ENCODE results near the gene MVB12B.

DNA sequence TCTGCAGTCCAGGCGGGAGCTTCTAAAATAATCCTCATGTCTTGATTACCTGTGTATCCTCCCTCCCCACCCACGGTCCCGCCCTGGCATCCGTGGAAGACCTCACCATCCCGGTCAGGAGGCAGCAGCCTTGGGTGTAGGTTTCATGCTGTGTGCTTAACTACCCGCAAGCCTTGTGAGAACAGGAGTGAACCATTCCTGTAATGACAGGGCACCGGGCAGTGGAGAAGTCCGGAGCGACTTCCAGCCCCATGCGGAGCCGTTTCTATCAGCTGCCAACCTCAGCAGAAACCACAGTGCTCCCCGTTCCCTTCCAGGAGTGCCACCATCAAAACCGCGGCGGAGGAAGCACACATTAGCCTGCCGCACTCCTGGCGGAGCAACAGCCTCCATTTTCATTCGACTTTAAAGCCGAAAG is 163.6 kb downstream of the MVB12B start:
- TF ChIP-seq, protein P1, sequence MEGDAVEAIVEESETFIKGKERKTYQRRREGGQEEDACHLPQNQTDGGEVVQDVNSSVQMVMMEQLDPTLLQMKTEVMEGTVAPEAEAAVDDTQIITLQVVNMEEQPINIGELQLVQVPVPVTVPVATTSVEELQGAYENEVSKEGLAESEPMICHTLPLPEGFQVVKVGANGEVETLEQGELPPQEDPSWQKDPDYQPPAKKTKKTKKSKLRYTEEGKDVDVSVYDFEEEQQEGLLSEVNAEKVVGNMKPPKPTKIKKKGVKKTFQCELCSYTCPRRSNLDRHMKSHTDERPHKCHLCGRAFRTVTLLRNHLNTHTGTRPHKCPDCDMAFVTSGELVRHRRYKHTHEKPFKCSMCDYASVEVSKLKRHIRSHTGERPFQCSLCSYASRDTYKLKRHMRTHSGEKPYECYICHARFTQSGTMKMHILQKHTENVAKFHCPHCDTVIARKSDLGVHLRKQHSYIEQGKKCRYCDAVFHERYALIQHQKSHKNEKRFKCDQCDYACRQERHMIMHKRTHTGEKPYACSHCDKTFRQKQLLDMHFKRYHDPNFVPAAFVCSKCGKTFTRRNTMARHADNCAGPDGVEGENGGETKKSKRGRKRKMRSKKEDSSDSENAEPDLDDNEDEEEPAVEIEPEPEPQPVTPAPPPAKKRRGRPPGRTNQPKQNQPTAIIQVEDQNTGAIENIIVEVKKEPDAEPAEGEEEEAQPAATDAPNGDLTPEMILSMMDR (IDR thresholded peaks at IDR 0.05): no peak
- TF ChIP-seq POLR2A (IDR thresholded peaks at IDR 0.05) (no peak), EP300 (IDR thresholded peaks at IDR 0.05) (no peak)

Measured in tibial nerve (tissue), 4 donors.